ENCODE data around the gene PIMREG. TPM values are rescaled to one million over a fixed set of nuclear protein-coding genes. Genes with fewer than 3 reads are reported as not detected.

PIMREG gene
- total RNA-seq, 1 donor = 13.1 TPM

- DNase-seq (ENCODE audit: low read depth) = peak; percentile 64
- H3K4me3 ChIP-seq (ENCODE audit: low read depth, low read length) = no peak overlapping the region
- TF ChIP-seq CTCF (IDR thresholded peaks at IDR 0.05; ENCODE audit: insufficient read depth, low read length) = peak; percentile 27
These were observed 27.5 kb downstream of the PIMREG start for GRCh38 chr17:6471531-6472465.

- TF ChIP-seq CTCF (IDR thresholded peaks at IDR 0.05; ENCODE audit: insufficient read depth, low read length) = no peak
- no peak overlapping the region for H3K4me3 ChIP-seq (ENCODE audit: low read depth, low read length)
- no peak for DNase-seq (ENCODE audit: low read depth)
These were observed 28.3 kb downstream of the PIMREG start for GRCh38 chr17:6472517-6472916.

- H3K4me3 ChIP-seq (ENCODE audit: low read depth, low read length) = no peak overlapping the region
- peak; percentile 75 for DNase-seq (ENCODE audit: low read depth)
- TF ChIP-seq CTCF (IDR thresholded peaks at IDR 0.05; ENCODE audit: insufficient read depth, low read length) = peak; percentile 99
These were observed 29.0 kb downstream of the PIMREG start for GRCh38 chr17:6473128-6473767.

GRCh38 chr17:6474376-6474775 is 30.1 kb downstream of the PIMREG start:
- no peak for TF ChIP-seq CTCF (IDR thresholded peaks at IDR 0.05; ENCODE audit: insufficient read depth, low read length)
- DNase-seq (ENCODE audit: low read depth) = no peak
- no peak overlapping the region for H3K4me3 ChIP-seq (ENCODE audit: low read depth, low read length)

GRCh38 chr17:6474906-6475305 is 30.7 kb downstream of the PIMREG start:
- no peak overlapping the region for H3K4me3 ChIP-seq (ENCODE audit: low read depth, low read length)
- DNase-seq (ENCODE audit: low read depth) = no peak
- no peak for TF ChIP-seq CTCF (IDR thresholded peaks at IDR 0.05; ENCODE audit: insufficient read depth, low read length)

GRCh38 chr17:6475411-6475810 is 31.2 kb downstream of the PIMREG start:
- no peak for TF ChIP-seq CTCF (IDR thresholded peaks at IDR 0.05; ENCODE audit: insufficient read depth, low read length)
- DNase-seq (ENCODE audit: low read depth) = no peak

More at GRCh38 chr17:6475411-6475810, 31.2 kb downstream of the PIMREG start:
- no peak overlapping the region for H3K4me3 ChIP-seq (ENCODE audit: low read depth, low read length)
